Measurements from ENCODE around the gene CLDN3.
"Not testable (repeated sequence)": the region's sequence is repeated elsewhere in the genome, so short reads cannot be mapped to it uniquely, and the experiment has no call there.

The CLDN3 gene, protein sequence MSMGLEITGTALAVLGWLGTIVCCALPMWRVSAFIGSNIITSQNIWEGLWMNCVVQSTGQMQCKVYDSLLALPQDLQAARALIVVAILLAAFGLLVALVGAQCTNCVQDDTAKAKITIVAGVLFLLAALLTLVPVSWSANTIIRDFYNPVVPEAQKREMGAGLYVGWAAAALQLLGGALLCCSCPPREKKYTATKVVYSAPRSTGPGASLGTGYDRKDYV

DNA sequence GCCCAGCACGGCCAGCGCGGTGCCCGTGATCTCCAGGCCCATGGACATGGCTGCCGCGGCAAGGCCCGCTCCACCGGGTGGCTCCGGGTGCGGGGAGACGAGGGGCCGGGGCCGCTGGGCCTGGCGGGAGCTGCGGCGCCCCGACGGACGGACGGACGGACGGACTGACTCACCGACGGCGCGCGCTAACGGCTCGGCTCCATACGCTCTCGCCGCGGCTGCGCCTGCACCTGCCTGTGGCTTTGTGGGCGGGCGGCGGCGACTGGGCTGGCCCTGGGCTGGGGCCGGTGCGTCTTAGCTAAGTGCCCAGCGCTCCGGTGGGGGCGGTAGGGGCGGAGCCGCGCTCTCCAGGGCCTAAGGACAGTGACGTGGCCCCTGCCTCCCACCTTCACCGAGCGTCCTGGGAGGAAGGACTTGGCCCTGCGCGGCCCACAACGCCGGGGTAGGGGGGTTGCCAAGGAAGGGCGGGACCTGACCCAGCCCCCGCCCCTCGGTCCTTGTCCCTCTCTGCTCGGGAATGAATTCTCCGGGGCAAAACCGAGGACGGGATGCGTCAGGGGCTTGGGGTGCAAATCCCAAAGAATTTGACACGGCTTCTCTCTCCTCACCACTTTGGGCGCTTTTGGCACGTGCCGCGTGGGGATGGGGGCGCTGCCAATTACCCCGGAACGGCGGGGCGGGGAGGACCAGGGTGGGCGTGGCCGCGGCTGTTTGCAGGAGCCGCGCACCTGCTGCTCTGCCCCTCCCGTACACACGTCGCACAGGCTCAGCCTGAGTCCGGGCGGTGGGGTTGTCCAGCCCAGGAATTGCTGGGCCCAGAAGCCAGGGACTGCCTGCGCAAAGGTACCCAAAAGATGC lies at the start of gene CLDN3:
Gene CLDN3, minus strand, starts transcription at position 269 of the 858 bp plus-strand sequence. Its CDS starts 221 bp downstream, at position 48.
- no peak for DNase-seq (ENCODE audit: low read depth)

DNA sequence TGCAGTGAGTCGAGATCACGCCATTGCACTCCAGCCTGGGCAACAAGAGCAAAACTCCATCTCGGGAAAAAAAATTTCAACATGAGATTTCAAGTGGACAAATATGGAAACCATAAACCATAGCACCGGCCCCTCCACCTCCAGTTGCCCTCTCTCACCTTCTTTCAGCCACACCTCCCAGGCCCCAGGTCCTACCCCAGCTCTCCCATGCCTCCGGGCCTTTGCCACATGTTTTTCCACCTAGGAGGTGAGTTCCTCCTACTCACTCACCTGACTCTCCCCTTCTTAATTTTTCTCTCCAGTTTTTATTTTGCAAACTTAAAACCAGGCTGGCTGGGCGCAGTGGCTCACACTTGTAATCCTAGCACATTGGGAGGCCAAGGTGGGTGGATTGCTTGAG lies 47.1 kb upstream of the CLDN3 start:
- DNase-seq (ENCODE audit: low read depth), result no peak

DNA sequence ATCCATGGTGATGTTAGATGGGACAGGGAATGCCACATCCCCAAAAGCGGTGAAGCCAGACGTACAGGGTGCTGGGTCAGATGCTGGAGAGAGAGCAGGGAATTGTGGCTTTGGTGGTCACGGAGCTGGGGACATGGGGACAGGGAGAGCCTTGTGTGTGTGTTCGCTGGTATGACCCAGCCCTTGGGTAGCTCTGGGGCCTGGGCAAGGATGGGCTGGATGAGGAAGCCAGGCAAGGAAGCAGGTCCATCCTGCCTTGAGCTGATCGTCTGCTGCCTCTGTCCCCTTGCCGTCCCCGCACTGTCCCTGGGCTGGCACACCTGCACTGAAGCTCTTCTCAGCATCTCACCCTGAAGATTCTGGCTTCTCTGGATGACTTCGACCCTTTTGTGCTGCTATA lies 45.4 kb upstream of the CLDN3 start:
- no peak for DNase-seq (ENCODE audit: low read depth)

DNA sequence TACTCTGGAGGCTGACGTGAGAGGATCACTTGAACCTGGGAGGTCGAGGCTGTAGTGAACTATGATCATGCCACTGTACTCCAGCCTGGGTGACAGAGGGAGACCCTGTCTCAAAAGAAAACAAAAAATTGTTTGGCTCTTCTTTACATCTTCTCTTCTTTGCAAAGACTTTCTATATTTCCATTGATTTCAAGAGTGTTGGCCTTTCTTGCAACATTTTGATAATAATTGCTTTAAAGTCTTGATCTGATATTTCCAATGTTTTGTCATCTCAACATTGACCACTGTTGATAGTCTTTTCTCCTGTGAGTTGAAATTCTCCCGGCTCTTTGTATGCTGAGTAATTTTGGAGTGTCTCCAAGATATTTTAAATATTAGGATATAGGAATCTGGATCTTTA lies 42.9 kb upstream of the CLDN3 start:
- DNase-seq (ENCODE audit: low read depth), result no peak

DNA sequence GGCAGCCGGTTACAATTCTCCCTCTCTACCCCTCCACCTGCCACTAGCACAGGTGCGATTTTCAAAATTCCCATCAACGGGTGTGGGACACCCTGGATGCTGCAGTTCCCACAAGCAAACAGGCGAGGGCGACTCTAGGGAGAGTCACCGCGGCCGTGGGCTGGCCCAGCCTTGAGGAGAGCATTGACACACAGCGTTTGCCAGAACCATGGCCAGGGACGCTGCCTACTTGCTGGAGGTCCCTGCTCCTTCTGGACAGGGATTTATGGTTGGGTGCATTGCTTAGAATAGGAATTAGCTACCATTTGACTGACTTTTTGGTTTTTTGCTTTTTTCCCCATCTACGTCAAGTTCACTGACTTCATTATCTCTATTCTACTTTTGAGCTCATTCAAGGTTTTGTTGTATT lies 41.7 kb upstream of the CLDN3 start:
- DNase-seq (ENCODE audit: low read depth), result no peak

DNA sequence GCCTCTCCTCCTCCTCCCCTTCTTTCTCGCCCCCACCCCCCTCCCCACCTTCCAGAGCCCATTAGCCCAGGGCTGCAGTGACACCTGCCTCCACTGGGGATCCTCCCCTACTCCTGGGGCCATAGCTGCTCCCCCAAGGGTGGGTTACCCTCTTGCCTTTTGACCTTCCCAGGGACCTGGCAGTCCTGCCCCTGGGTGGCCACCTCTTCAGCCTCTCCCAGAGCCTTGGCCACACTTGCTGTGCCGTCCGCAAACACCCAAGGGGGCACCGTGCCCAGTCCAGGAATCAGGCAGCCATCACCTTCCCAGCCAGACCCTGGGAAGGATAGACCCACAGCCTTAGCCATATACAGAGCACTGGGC lies 40.9 kb upstream of the CLDN3 start:
- DNase-seq (ENCODE audit: low read depth), result no peak

DNA sequence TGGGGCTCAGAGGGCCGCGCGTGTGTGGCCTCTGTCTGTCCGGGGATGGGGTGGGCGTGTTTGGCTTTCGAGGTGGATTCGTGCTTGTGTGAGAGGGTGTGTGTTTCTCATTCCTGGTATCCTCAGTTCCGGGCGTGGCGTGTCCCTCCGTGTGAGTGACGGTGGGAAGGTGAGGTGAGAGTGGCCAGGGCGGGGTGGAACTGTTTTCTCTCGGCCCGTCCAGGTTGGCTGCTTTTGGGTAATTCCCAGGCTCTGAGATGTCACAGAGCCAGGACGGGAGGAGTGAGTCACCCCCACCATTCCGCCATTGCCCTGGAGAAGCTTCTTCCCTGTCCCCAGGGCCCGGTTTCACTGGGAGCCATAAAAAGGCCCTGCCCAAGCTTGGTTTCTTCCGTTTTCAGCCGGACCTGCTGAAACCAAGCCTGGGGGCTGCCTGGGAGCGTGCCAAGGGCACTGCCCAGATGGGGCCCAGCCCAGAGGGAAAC lies 39.4 kb upstream of the CLDN3 start:
- no peak for DNase-seq (ENCODE audit: low read depth)

DNA sequence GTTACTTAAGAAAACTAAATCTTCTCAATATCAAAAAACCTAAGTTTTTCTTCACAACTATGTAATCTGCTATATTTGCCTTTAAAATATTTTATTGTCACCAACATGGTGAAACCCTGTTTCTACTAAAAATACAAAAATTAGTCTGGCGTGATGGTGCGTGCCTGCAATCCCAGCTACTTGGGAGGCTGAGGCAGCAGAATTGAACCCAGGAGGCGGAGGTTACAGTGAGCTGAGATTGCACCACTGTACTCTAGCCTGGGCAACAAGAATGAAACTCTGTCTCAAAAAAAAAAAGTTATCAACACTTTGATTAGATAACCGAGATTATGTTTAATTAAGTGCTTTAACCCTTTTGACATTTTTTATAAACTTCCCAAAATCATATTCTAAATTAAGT lies 32.4 kb upstream of the CLDN3 start:
- DNase-seq (ENCODE audit: low read depth), result no peak

DNA sequence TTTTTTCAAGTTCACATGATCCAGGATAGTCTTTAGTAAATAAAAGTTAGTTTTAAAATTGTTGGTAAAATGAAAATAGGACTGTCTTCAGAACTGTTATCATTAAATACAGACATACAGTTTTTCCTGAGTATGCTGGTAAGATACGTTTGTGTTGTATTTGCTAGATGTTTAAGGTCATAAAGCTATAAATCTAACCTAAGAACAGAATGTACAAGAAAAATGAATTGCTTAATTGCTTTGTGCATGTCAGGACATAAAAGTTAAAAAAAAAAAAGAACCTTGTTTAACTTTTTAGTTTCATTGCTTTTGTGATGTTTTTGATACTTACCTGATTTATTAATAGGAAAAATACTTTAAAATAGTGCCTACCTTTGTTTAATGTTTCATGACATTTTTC lies 31.5 kb upstream of the CLDN3 start:
- no peak for DNase-seq (ENCODE audit: low read depth)

DNA sequence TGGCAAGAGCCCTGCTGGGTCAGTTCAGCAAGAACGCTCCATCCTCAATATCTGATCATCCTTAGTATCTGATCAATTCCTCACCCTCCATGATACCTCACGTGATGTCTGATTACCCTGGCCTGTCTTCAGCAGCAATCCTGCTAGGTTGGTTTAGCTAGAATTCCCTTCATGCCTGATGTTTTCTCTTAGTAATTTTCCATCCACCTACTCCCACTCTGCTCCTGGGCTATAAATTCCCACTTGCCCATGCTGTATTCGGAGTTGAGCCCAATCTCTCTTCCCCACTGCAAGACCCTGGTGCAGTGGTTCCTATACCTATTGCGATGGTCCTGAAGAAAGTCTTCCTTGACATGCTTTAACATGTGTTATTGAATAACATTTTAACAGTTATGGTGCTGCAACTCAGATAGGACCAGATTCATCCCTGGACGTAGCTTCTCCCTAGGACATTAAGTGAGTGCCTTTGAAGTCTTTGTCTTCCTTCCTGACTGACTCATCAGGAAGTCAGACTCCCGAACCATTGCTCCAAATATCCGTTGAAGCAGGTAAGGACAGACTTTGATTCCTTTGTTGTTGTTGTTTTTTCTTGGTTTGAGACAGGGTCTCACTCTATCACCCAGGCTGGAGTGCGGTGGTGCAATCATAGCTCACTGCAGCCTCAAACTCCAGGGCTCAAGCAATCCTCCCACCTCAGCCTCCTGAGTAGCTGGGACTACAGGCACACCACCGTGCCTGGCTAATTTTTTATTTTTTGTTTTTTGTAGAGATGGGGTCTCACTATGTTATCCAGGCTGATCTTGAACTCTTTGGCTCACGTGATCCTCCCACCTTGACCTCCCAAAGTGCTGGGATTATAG lies 29.4 kb upstream of the CLDN3 start:
- no peak for DNase-seq (ENCODE audit: low read depth)

DNA sequence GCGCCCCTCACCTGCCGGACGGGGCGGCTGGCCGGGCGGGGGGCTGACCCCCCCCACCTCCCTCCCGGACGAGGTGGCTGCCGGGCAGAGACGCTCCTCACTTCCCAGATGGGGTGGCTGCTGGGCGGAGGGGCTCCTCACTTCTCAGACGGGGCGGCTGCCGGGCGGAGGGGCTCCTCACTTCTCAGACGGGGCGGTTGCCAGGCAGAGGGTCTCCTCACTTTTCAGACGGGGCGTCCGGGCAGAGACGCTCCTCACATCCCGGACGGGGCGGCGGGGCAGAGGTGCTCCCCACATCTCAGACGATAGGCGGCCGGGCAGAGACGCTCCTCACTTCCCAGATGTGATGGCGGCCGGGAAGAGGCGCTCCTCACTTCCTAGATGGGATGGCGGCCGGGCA lies 27.1 kb upstream of the CLDN3 start:
- not testable (repeated sequence) for DNase-seq (ENCODE audit: low read depth)

DNA sequence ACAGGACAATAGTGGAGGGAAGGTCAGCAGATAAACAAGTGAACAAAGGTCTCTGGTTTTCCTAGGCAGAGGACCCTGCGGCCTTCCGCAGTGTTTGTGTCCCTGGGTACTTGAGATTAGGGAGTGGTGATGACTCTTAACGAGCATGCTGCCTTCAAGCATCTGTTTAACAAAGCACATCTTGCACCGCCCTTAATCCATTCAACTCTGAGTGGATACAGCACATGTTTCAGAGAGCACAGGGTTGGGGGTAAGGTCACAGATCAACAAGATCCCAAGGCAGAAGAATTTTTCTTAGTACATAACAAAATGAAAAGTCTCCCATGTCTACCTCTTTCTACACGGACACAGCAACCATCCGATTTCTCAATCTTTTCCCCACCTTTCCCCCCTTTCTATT lies 26.6 kb upstream of the CLDN3 start:
- not testable (repeated sequence) for DNase-seq (ENCODE audit: low read depth)

DNA sequence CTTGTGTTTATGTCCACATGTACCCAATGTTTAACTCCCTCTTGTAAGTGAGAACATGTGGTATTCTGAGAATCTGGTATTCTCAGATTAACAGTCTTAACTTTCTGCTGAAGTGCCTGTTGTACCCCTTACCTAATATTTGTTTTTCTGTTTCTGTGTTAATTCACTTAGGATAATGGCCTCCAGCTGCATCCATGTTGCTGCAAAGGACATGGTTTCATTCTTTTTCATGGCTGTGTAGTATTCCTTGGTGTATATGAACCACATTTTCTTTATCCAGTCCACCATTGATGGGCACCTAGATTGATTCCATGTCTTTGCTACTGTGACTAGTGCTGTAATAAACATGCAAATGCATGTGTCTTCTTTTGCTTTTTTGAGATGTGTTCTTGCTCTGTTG lies 25.1 kb upstream of the CLDN3 start:
- not testable (repeated sequence) for DNase-seq (ENCODE audit: low read depth)

DNA sequence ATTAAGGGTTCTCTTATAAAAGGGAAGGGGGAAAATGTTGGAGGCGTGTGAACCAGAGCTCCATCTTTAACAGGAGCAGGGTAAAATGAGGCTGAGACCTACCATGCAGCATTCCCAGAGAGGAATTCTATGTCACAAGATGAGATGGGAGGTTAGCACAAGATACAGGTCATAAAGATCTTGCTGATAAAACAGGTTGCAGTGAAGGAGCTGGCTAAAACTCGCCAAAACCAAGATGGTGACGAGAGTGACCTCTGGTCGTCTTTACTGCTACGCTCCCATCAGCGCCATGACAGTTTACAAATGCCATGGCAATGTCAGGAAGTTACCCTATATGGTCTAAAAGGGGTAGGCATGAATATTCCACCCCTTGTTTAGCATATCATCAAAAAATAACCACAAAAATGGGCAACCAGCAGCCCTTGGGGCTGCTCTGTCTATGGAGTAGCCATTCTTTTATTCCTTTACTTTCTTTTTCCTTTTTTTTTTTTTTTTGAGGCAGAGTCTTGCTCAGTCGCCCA lies 21.2 kb upstream of the CLDN3 start:
- DNase-seq (ENCODE audit: low read depth), result not testable (repeated sequence)

DNA sequence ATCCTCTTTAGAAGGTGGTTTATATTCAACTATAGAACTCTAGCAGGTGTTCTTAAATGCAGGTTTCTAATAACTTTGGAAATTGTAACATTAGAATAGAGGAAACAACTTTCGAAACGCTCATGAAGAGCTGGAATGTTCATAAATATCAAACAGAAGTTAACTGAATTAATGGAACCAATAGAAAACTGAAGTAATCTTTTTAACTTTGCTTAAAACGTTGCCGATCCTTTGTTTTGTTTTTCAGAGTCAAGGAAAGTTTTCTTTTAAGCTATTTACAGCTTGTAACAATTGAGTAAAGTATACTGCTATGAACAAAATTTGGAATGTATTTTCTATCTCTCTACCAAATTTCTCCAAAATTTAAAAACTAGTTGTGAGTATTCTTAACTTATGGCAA lies 19.0 kb upstream of the CLDN3 start:
- no peak for DNase-seq (ENCODE audit: low read depth)

DNA sequence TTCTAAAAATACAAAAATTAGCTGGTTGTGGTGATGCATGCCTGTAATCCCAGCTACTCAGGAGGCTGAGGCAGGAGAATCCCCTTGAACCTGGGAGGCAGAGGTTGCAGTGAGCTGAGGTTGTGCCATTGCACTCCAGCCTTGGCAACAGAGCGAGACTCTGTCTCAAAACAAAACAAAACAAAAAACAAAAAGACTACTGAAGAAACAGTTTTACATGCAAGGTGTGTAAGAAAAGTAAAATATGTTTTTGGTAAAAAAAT lies 17.6 kb upstream of the CLDN3 start:
- DNase-seq (ENCODE audit: low read depth), result not testable (repeated sequence)

DNA sequence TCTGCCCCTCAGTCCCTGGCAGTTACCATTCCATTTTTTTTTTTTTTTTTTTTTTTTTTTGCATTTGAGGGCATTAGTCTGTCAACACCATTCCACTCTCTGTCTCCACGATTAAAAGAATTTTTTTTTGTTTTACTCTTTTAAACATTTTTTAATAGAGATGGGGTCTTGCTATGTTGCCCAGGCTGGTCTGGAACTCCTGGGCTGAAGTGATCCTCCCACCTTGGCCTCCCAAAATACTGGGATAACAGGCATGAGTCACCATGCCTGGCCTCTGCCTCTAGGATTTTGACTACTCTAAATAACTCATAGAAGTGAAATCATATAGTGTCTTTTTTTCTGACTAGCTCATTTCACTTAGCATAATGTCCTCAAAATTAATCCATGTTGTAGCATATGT lies 16.5 kb upstream of the CLDN3 start:
- DNase-seq (ENCODE audit: low read depth), result no peak

DNA sequence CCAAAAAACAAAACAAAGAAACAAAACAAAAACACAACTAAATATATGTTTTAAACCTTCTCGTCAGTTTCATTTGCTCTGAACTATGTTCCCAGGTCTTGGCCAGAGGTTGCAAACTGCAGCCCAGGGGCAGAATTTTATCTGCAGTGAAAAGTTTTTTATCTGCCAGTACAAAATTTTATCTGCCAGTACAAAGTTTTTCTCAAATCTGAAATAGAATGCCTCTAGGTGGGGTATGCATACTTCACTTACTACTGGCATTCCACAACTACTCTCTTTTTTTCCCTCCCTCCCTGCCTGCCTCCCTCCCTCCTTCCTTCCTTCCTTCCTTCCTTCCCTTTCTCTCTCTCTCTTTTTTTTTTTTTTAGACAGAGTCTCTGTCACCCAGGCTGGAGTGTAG lies 9.4 kb upstream of the CLDN3 start:
- no peak for DNase-seq (ENCODE audit: low read depth)

DNA sequence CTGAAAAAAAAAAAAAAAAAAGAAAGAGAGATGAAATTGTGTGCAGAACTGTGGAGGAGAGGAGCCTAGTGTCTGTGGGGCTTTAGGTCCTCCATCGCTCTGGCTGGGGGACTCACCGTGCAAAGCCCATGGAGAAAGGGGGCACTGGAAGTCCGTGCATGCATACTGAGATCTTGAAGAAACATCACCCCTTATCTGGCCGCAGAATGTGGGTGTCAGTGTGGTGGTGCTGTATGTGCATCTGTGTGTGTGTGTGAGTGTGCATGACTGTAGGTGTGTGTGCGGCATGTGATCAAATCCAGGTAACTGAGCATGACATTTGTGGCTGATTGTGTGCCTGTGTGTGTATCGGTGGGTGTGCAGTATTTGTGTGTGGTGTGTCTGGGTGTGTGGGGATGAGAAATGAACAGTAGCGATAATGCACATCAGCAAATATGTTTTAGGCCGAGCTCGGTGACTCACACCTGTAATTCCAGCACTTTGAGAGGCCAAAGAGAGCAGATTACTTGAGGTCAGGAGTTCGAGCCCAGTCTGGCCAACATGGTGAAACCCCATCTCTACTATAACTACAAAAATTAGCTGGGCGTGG lies 8.8 kb upstream of the CLDN3 start:
- no peak for DNase-seq (ENCODE audit: low read depth)

DNA sequence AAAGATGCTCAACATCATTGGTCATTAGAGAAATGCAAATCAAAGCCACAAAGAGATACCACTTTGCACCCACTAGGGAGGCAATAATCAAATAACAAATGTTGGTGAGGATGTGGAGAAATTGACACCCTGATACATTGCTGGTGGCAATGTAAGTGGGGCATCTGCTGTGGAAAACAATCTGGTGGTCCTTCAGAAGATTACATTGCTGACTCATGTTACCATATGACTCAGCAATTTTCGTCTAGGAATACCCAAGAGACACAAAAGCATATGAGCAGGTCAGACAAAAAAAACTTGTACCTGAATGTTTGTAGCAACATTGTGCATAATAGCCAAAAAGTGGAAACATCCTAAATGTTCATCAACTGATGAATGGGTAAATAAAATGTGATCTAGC lies 4.9 kb upstream of the CLDN3 start:
- no peak for DNase-seq (ENCODE audit: low read depth)

DNA sequence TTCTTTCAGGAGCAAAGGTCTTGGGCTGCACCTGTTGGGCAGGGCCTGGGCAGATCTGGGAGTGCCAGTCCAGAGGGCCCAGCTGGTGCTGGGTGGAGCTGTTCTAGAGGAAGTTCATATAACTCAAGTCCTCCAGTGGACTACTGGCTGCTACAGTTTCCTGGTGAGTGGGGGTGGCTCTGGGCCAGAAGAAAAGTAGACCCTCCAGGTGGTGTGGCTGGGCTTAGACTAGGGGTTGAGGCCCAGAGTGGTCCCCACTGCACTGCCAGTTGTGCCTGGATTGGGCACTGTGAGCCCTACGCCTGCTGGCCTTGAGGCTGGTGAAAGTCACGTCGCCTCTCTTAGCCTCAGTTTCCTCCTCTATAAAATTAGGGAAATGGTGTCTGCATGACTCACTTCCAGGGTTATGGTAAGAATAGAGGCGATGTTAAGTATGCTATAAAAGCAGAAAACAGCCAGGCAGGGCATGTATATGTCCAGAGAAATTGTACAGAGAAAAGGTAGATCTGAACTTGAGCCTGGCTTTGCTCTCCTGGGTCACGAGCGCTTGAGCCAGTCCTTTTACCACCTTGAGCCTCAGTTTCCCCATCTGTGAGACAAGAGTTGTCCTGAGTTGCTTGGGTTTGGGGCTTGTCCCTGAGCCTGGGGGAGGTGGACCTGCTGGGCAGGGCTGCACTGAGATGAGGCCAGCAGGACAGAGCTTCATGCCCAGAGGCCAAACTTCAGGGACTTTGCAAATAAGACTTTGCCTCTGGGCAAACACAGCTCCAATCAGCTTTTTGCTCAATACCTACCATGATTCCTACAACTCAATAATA lies 3.8 kb upstream of the CLDN3 start:
- no peak for DNase-seq (ENCODE audit: low read depth)

Data from stromal cell of bone marrow (primary cell).